Measurements from ENCODE around the gene SASH1.

GRCh38 chr6:148457843-148458159 lies 115.2 kb downstream of the SASH1 start:
- TF ChIP-seq CTCF (IDR thresholded peaks at IDR 0.05) (no peak), EP300 (IDR thresholded peaks at IDR 0.05) (no peak)

Data from sigmoid colon (tissue), 4 donors.